Measurements from ENCODE around the gene ZNF462. TPM values are rescaled to one million over a fixed set of nuclear protein-coding genes. Genes with fewer than 3 reads are reported as not detected.

ZNF462 gene
- total RNA-seq, 1 donor from 2014 or later = 103 TPM

GRCh38 chr9:107029146-107029545, 166.2 kb downstream of the ZNF462 start:
- TF ChIP-seq CTCF (IDR thresholded peaks at IDR 0.05; ENCODE audit: unreplicated experiment) = no peak
- H3K27me3 Mint-ChIP-seq = no peaks in the 10 kb centered on the region
- no peaks in the 10 kb centered on the region for H3K4me1 Mint-ChIP-seq (ENCODE audit: low read depth)
- no peaks in the 10 kb centered on the region for H3K9me3 Mint-ChIP-seq (ENCODE audit: low read depth)
- H3K4me3 Mint-ChIP-seq (ENCODE audit: low read depth) = no peak overlapping the region
- no peaks in the 10 kb centered on the region for H3K36me3 Mint-ChIP-seq (ENCODE audit: insufficient read depth)
- H3K27ac Mint-ChIP-seq = no peak overlapping the region
- no peak for DNase-seq (ENCODE audit: low spot score, unreplicated experiment)

- no peak overlapping the region for H3K27ac Mint-ChIP-seq
- no peak for DNase-seq (ENCODE audit: low spot score, unreplicated experiment)
- H3K27me3 Mint-ChIP-seq = no peaks in the 10 kb centered on the region
- no peaks in the 10 kb centered on the region for H3K36me3 Mint-ChIP-seq (ENCODE audit: insufficient read depth)
- TF ChIP-seq CTCF (IDR thresholded peaks at IDR 0.05; ENCODE audit: unreplicated experiment) = no peak
- H3K4me1 Mint-ChIP-seq (ENCODE audit: low read depth) = no peaks in the 10 kb centered on the region
- H3K4me3 Mint-ChIP-seq (ENCODE audit: low read depth) = no peak overlapping the region
- no peaks in the 10 kb centered on the region for H3K9me3 Mint-ChIP-seq (ENCODE audit: low read depth)
These were observed 171.0 kb downstream of the ZNF462 start for GRCh38 chr9:107033966-107034365.

- no peak for TF ChIP-seq CTCF (IDR thresholded peaks at IDR 0.05; ENCODE audit: unreplicated experiment)
- Mint-ChIP-seq H3K36me3 (ENCODE audit: insufficient read depth) (no peaks in the 10 kb centered on the region), H3K27ac (no peak overlapping the region), H3K4me3 (ENCODE audit: low read depth) (no peak overlapping the region), H3K9me3 (ENCODE audit: low read depth) (no peaks in the 10 kb centered on the region), H3K4me1 (ENCODE audit: low read depth) (peaks cover 4% of the 10 kb centered on the region), H3K27me3 (no peaks in the 10 kb centered on the region)
- DNase-seq (ENCODE audit: low spot score, unreplicated experiment) = no peak
These were observed 171.9 kb downstream of the ZNF462 start for GRCh38 chr9:107034831-107035230.

- no peak overlapping the region for H3K27ac Mint-ChIP-seq
- H3K9me3 Mint-ChIP-seq (ENCODE audit: low read depth) = no peaks in the 10 kb centered on the region
- no peak for TF ChIP-seq CTCF (IDR thresholded peaks at IDR 0.05; ENCODE audit: unreplicated experiment)
- H3K27me3 Mint-ChIP-seq = peaks cover 4% of the 10 kb centered on the region
- H3K4me1 Mint-ChIP-seq (ENCODE audit: low read depth) = peaks cover 8% of the 10 kb centered on the region
- H3K36me3 Mint-ChIP-seq (ENCODE audit: insufficient read depth) = no peaks in the 10 kb centered on the region
- no peak for DNase-seq (ENCODE audit: low spot score, unreplicated experiment)
- H3K4me3 Mint-ChIP-seq (ENCODE audit: low read depth) = no peak overlapping the region
These were observed 173.4 kb downstream of the ZNF462 start for GRCh38 chr9:107036367-107036766.

- Mint-ChIP-seq H3K27me3 (peaks cover 4% of the 10 kb centered on the region), H3K27ac (no peak overlapping the region), H3K4me1 (ENCODE audit: low read depth) (peaks cover 8% of the 10 kb centered on the region), H3K9me3 (ENCODE audit: low read depth) (no peaks in the 10 kb centered on the region), H3K36me3 (ENCODE audit: insufficient read depth) (no peaks in the 10 kb centered on the region), H3K4me3 (ENCODE audit: low read depth) (no peak overlapping the region)
- no peak for DNase-seq (ENCODE audit: low spot score, unreplicated experiment)
- no peak for TF ChIP-seq CTCF (IDR thresholded peaks at IDR 0.05; ENCODE audit: unreplicated experiment)
These were observed 176.6 kb downstream of the ZNF462 start for GRCh38 chr9:107039542-107039941.

Data from progenitor cell of endocrine pancreas (in vitro differentiated cells).